Adrenal gland (tissue), 5 donors: Measurements from ENCODE around the gene VPS72.

ENCODE experiments used
- CTCF ChIP-seq, 6 experiments: fragments of 450-650 bp in 4 of 6; fragments of 200-600 bp in 2 of 6; sonication (generic) in 1 of 6; IDR thresholded peaks; 1 replicate in 5 of 6; 2 replicates in 1 of 6; pipeline versions ENCODE4 v1.5.1 to v1.8.0; 2016 to 2021; ENCODE audit warnings: antibody characterized with exemption in 6 of 6, mild to moderate bottlenecking in 2 of 6, moderate library complexity in 1 of 6
- POLR2A ChIP-seq, 2 donors: fragments of 450-650 bp; IDR thresholded peaks; one replicate each; pipeline ENCODE4 v1.6.1; 2017; ENCODE audit warnings: antibody characterized with exemption in 2 of 2, mild to moderate bottlenecking in 2 of 2, moderate library complexity in 1 of 2
- donor health status: DM: no; HTN: no; CAD: no.

- TF ChIP-seq CTCF (IDR thresholded peaks at IDR 0.05) (no peak), POLR2A (IDR thresholded peaks at IDR 0.05) (no peak)
Measured at GRCh38 chr1:151175041-151175741, 14.8 kb downstream of the VPS72 start.
